Loucy (cell line): ENCODE data around the gene RXRA.

Experiments used
- H2AFZ ChIP-seq: fragments of 200-600 bp; sonication (generic); 2 replicates; pipeline ENCODE4 v1.6.0; 2016; ENCODE audit warnings: antibody characterized with exemption, mild to moderate bottlenecking, low read length, moderate library complexity
- H3F3A ChIP-seq: fragments of 200-600 bp; 2 replicates; pipeline ENCODE4 v1.6.0; 2016; ENCODE audit warnings: antibody characterized with exemption, low read depth, mild to moderate bottlenecking
- H3K27me3 ChIP-seq: fragments of 200-600 bp; sonication (generic); 2 replicates; pipeline ENCODE4 v1.6.1; 2014; ENCODE audit warnings: low read length, mild to moderate bottlenecking; ENCODE audit not compliant: insufficient read depth, poor library complexity, severe bottlenecking
- H3K36me3 ChIP-seq: fragments of 200-600 bp; sonication (generic); 2 replicates; pipeline ENCODE4 v1.6.1; 2016; ENCODE audit warnings: low read length; ENCODE audit not compliant: insufficient read depth
- H3K4me1 ChIP-seq: fragments of 200-600 bp; sonication (generic); 2 replicates; pipeline ENCODE4 v1.5.1; 2014; ENCODE audit warnings: low read length, mild to moderate bottlenecking; ENCODE audit not compliant: insufficient read depth, poor library complexity, severe bottlenecking
- H3K4me2 ChIP-seq: fragments of 200-600 bp; sonication (generic); 2 replicates; pipeline ENCODE4 v1.6.0; 2014; ENCODE audit warnings: antibody characterized with exemption, low read length, low read depth, mild to moderate bottlenecking; ENCODE audit not compliant: poor library complexity, severe bottlenecking
- H3K4me3 ChIP-seq: fragments of 200-600 bp; sonication (generic); 2 replicates; pipeline ENCODE4 v1.5.1; 2014; ENCODE audit warnings: low read length, mild to moderate bottlenecking, mixed read lengths; ENCODE audit not compliant: poor library complexity, severe bottlenecking
- H3K79me2 ChIP-seq: fragments of 200-600 bp; sonication (generic); 2 replicates; pipeline ENCODE4 v1.6.1; 2014; ENCODE audit warnings: low read length; ENCODE audit not compliant: insufficient read depth
- H3K9ac ChIP-seq: fragments of 200-600 bp; sonication (generic); 2 replicates; pipeline ENCODE4 v1.6.0; 2014; ENCODE audit warnings: mild to moderate bottlenecking, low read depth, low read length, moderate library complexity; ENCODE audit not compliant: poor library complexity, severe bottlenecking
- H3K9me2 ChIP-seq: fragments of 200-600 bp; sonication (generic); replicated peaks from 2 replicates; pipeline ENCODE4 v1.6.1; 2016; ENCODE audit warnings: low read depth, low read length, mixed read lengths
- H3K9me3 ChIP-seq: fragments of 200-600 bp; sonication (generic); 2 replicates; pipeline ENCODE4 v1.6.1; 2014; ENCODE audit warnings: mild to moderate bottlenecking, antibody characterized with exemption, low read length, low read depth; ENCODE audit not compliant: insufficient read depth
- H4K20me1 ChIP-seq: fragments of 200-600 bp; sonication (generic); 2 replicates; pipeline ENCODE4 v1.6.0; 2014; ENCODE audit warnings: antibody characterized with exemption, low read length, mild to moderate bottlenecking; ENCODE audit not compliant: insufficient read depth, poor library complexity, severe bottlenecking
- EZH2phosphoT487 ChIP-seq: fragments of 200-600 bp; IDR thresholded peaks from 2 replicates; pipeline ENCODE4 v1.6.1; 2018; ENCODE audit warnings: antibody characterized with exemption, mild to moderate bottlenecking, moderate library complexity, borderline replicate concordance
- TF ChIP-seq, protein P1 (sequence below): fragments of 200-600 bp; sonication (generic); conservative IDR thresholded peaks from 2 replicates; pipeline ENCODE4 v1.5.1; 2014; ENCODE audit warnings: mild to moderate bottlenecking, antibody characterized with exemption, low read length

RXRA gene

DNA sequence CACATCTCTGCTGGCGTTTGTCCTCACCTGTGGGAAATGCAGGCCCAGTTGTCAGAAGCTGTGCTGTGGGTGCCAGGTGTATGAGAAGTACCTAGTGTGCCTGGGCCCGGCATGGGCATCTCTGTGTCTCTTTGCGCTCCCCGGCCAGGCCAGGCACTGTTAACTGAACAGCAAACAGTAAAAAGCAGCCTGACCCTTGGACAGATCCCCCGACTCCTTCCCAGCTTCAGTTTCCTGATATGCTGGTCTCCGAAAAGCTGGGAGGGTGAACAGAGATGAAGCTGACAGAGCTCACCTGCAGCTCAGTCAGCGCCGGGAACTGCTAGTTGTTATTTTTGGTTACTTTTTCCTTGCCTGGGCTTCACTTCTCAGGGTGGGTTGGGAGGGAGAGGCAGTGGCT lies 28.9 kb downstream of the RXRA start:
- no peaks in the 10 kb centered on the region for H3K9me3 ChIP-seq
- no peak overlapping the region for H3K4me2 ChIP-seq
- no peak overlapping the region for H2AFZ ChIP-seq
- no peaks in the 10 kb centered on the region for H3K27me3 ChIP-seq
- no peaks in the 10 kb centered on the region for H3K9me2 ChIP-seq
- peaks cover 4% of the 10 kb centered on the region for H4K20me1 ChIP-seq
- H3K4me3 ChIP-seq: no peak overlapping the region
- no peaks in the 10 kb centered on the region for H3K4me1 ChIP-seq
- TF ChIP-seq, protein P1, sequence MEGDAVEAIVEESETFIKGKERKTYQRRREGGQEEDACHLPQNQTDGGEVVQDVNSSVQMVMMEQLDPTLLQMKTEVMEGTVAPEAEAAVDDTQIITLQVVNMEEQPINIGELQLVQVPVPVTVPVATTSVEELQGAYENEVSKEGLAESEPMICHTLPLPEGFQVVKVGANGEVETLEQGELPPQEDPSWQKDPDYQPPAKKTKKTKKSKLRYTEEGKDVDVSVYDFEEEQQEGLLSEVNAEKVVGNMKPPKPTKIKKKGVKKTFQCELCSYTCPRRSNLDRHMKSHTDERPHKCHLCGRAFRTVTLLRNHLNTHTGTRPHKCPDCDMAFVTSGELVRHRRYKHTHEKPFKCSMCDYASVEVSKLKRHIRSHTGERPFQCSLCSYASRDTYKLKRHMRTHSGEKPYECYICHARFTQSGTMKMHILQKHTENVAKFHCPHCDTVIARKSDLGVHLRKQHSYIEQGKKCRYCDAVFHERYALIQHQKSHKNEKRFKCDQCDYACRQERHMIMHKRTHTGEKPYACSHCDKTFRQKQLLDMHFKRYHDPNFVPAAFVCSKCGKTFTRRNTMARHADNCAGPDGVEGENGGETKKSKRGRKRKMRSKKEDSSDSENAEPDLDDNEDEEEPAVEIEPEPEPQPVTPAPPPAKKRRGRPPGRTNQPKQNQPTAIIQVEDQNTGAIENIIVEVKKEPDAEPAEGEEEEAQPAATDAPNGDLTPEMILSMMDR: no peak
- no peak for TF ChIP-seq EZH2phosphoT487
- no peaks in the 10 kb centered on the region for H3K36me3 ChIP-seq
- no peak overlapping the region for H3K9ac ChIP-seq
- H3F3A ChIP-seq: no peaks in the 10 kb centered on the region
- peaks cover 44% of the 10 kb centered on the region for H3K79me2 ChIP-seq

DNA sequence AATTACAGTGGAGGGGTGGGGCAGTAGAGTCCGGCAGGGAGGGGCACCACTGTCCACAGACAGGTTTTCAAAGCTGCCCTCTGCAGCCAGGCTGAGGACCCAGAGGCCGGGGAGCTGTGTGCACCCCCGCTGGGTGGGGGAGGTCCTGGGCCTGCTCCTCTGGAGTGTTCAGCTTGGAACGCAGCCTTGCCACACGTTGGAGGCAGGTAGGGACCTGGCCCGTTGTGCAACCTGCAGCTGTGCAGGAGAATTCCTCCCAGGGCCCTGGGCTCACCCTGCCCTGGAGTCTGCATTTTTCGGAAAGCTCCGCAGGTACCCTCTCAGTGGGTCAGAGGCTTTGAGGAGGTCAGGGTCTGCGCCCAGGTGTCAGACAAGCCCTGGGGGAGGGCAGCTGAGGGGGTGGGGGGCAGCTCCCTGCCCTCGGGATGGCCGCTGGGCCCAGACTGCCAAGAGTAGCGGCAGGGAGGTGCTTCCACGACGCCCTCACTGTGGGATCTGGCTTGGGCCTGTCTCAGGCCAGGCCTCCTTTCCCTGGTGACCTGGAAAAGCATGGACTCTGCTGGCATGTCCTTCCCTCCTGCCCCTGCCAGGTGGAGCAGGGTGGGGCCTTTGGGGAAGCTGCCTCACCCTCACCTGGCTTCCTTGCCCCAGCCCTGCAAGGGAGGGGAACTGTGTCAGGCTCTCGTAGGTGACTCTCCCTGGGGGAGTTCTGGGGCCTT lies 29.5 kb downstream of the RXRA start:
- peaks cover 4% of the 10 kb centered on the region for H4K20me1 ChIP-seq
- H3K9ac ChIP-seq: no peak overlapping the region
- no peaks in the 10 kb centered on the region for H3F3A ChIP-seq
- no peak for TF ChIP-seq EZH2phosphoT487
- TF ChIP-seq, protein P1: no peak
- H3K4me1 ChIP-seq: no peaks in the 10 kb centered on the region
- H3K9me2 ChIP-seq: no peaks in the 10 kb centered on the region
- H2AFZ ChIP-seq: no peak overlapping the region
- H3K4me2 ChIP-seq: no peak overlapping the region
- no peaks in the 10 kb centered on the region for H3K27me3 ChIP-seq
- H3K36me3 ChIP-seq: no peaks in the 10 kb centered on the region
- peaks cover 40% of the 10 kb centered on the region for H3K79me2 ChIP-seq
- no peaks in the 10 kb centered on the region for H3K9me3 ChIP-seq
- no peak overlapping the region for H3K4me3 ChIP-seq

DNA sequence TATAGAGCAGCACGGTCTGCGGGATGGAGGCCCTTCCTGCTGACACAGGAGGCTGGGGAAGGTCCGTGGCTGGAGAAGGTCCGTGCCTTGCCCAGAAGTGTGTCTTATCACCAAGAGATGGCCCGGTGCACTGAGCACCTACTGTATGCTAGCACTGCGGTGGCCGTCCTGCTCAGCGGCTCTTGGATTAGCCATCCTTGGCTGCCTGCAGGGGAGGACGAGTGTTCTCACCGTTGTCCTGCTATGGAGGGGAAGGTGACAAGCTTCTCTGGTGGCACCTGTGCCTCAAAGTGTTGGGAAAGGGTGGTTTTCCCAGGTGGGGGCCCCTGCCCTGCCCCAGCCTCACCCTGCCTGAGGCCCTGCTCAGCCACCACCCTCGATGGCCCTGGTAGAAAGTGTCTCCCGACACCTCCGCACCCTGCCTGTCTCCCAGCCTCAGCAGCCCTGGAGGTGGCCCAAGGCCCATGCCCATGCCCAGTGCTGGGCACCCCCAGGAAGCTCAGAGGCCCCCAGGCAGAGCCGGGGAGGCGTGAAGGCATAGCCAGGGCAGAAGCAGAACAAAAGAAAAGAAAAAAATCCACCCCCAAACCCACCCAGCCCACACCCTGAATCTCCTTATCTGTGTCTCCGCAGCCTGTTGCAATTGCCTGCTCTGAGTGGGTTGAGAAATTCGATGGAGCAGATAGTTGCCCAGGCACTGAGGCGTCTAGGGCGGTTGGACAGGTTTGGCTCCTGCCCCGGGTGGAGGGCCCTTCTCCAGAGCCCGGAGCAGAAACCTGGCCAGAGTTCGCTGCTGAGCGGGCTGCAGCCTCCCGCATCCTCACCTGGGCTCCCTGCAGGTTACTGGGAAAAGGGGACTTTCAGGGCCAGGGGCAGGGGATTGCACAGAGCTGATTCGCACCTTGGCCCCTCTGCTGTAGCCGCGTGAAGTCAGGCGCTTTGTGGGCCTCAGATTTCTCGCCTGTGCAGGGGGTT lies 30.5 kb downstream of the RXRA start:
- no peaks in the 10 kb centered on the region for H3K4me1 ChIP-seq
- no peak overlapping the region for H3K4me2 ChIP-seq
- H3K79me2 ChIP-seq: peaks cover 32% of the 10 kb centered on the region
- TF ChIP-seq EZH2phosphoT487: no peak
- TF ChIP-seq, protein P1: no peak
- no peaks in the 10 kb centered on the region for H3K9me2 ChIP-seq
- H3K27me3 ChIP-seq: no peaks in the 10 kb centered on the region
- no peak overlapping the region for H2AFZ ChIP-seq
- no peaks in the 10 kb centered on the region for H3K36me3 ChIP-seq
- no peaks in the 10 kb centered on the region for H3F3A ChIP-seq
- peaks cover 4% of the 10 kb centered on the region for H4K20me1 ChIP-seq
- H3K9me3 ChIP-seq: no peaks in the 10 kb centered on the region
- H3K4me3 ChIP-seq: no peak overlapping the region
- H3K9ac ChIP-seq: no peak overlapping the region
